HG02759 (cell line): ENCODE results near the gene SGPL1.
"Not testable (repeated sequence)": the region's sequence is repeated elsewhere in the genome, so short reads cannot be mapped to it uniquely, and the experiment has no call there.

ENCODE experiments used
- ATAC-seq: cut with Tn5 transposase; IDR thresholded peaks from one replicate; pipeline ENCODE4 v1.9.1; 2021; ENCODE audit warnings: mild to moderate bottlenecking, moderate library complexity; ENCODE audit not compliant: unreplicated experiment

Gene SGPL1, protein sequence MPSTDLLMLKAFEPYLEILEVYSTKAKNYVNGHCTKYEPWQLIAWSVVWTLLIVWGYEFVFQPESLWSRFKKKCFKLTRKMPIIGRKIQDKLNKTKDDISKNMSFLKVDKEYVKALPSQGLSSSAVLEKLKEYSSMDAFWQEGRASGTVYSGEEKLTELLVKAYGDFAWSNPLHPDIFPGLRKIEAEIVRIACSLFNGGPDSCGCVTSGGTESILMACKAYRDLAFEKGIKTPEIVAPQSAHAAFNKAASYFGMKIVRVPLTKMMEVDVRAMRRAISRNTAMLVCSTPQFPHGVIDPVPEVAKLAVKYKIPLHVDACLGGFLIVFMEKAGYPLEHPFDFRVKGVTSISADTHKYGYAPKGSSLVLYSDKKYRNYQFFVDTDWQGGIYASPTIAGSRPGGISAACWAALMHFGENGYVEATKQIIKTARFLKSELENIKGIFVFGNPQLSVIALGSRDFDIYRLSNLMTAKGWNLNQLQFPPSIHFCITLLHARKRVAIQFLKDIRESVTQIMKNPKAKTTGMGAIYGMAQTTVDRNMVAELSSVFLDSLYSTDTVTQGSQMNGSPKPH

DNA sequence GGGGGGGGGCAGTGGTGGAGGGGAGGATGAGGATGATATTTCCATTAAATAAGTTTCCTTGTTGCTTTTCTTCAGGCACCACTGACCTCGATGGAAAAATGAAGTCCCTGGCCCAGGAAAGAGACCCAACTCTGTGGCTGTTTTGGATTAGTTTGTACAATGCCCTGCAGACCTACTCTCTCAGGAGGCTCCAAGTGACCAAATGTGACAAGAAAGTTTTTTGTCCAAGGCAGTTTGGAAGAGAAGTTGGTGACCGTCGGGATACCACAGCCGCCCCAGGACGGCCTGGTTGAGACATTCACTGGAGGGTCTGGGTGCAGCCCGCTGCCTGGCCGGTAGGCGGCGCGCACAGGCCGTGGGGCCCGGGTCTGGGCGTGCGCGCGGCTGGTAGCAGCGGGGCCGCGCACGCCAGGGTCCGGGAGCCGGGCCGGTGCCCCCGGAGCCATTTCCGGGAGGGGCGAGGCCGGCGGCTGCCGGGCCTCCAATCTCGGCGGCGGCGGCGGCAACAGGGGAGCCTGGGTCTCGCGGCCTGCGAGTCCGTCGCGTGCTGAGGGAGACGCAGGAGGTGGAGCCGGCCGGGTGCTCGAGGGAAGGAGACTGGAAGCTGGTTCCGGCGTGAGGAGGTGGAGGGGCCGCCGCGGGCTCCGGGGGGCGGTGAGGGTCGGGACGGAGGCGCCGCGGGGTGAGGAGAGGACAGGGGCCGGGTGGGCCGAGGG is at the start of gene SGPL1:
Gene SGPL1, plus strand, starts transcription at position 445 of the 716 bp plus-strand sequence. CDS start 906 bp downstream, outside the sequence.
- peak; percentile 92 for ATAC-seq

GRCh38 chr10:70768026-70768685 is 47.6 kb upstream of the SGPL1 start:
- not testable (repeated sequence) for ATAC-seq

GRCh38 chr10:70769121-70769520 is 46.6 kb upstream of the SGPL1 start:
- ATAC-seq: no peak

- ATAC-seq: no peak
These were observed 45.7 kb upstream of the SGPL1 start for GRCh38 chr10:70770001-70770400.

DNA sequence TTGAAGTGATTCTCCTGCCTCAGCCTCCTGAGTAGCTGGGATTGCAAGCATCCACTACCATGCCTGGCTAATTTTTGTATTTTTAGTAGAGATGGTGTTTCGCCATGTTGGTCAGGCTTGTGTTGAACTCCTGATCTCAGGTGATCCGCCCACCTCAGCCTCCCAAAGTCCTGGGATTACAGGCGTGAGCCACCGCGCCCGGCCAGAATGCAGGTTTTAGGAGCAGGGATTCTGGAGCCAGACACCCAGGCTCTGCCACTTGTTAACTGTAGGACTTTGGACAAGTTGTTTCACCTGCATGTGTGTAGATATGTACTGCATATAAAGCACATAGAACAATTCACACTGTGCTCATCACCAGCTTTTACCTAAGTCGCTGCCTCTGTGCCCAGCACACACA is 45.2 kb upstream of the SGPL1 start:
- ATAC-seq: not testable (repeated sequence)

- ATAC-seq: no peak
These were observed 44.2 kb upstream of the SGPL1 start for GRCh38 chr10:70771311-70772194.

GRCh38 chr10:70772627-70773026 is 43.1 kb upstream of the SGPL1 start:
- ATAC-seq: no peak

DNA sequence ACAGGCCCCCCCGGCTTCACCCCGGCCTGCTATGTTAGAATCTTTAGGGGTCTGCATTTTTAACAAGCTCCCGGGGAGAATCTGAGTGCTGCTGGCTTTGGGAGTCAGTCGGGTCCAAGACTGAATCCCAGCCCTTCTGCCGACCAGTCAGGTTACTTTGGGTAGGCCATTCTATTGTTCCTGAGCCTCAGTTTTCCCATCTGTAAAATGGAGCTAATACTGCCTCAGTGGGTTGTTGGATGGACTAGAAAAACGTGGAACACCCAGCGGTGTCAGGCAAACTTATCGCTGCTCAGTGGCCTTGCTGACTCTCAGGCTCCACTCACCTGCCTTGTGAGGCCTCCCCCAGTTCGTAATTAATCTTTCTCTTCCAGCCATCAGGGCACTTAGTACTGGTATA is 42.3 kb upstream of the SGPL1 start:
- ATAC-seq: no peak

- no peak for ATAC-seq
These were observed 41.6 kb upstream of the SGPL1 start for GRCh38 chr10:70773965-70774809.

DNA sequence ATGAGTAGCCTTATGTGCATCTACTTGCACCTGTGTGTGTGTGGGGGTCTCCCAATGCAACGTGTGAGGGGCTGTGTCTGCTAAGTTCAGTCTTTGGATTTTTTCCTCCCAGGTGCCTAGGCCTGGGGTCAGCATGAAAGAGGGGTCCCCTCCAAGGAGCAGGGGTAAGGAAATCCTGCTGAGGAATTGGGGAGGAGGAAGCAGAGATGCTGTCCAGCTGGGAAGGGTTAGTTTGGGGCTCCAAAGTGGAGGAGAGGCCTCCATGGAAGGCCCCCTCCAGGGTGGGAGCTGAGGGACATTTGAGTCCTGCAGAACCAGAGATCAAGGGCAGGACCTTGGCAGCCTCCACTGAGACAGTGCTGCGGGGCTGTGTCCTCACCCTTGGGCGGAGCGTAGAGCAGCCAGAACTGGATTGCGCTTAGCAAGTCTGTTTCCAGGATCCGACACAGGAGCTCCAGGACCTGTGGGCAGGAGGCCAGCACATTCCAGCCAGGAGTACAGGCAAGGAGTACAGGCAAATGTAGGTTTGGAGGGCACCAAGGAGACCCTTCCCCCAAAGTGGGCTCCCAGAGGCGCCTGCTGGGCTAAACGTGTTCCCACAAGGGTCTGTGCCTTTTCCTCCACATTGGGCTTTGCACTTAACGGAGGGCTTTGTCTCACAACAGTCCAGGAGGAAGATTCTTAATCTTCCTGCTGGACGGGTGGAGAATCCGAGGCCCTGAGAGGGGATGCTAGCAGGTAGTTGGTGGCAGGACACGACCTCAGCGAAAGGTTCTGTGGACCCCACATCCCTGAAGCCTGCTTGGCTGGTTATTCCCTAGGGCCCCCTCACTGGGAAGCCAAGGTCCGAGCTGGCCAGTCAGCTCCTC is 40.7 kb upstream of the SGPL1 start:
- no peak for ATAC-seq

DNA sequence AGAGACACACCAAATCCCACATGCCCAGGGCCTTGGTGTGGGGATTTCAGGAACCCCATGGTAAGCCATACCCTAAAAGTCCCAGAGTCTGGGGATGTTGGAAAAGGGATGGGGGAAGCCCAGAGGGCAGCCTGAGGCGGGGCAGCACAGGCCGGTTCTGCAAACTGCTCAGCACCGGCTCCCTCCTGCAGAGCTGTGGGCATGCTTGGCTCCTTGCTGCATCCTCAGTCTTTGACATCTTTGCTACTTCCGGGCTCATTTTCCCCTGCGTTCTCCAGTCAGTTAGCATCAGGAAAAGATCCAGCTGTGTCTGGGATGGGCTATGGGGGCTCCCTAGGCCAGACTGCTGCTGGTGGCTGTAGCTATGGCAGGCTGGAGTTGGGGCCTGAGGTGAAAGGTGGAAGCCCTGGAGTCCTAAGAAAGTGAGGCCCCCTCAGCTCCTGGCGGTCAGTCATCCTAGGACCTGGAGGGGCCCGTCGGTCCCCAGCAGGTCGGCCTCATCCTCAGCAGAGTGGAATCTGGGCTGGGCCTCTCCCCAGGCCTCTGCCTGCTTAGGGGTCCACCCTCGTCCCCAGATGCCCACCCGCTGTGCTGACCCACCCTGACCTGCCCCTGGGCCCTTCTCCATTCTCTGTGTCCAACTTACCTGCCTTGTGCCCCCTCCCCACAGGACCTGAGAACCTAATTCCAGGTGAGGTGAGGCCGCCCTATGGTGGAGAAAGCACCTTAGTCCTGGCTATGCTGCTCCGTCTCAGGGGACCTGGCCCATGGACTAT is 39.9 kb upstream of the SGPL1 start:
- ATAC-seq: no peak

GRCh38 chr10:70776455-70777005 is 39.2 kb upstream of the SGPL1 start:
- ATAC-seq: no peak

DNA sequence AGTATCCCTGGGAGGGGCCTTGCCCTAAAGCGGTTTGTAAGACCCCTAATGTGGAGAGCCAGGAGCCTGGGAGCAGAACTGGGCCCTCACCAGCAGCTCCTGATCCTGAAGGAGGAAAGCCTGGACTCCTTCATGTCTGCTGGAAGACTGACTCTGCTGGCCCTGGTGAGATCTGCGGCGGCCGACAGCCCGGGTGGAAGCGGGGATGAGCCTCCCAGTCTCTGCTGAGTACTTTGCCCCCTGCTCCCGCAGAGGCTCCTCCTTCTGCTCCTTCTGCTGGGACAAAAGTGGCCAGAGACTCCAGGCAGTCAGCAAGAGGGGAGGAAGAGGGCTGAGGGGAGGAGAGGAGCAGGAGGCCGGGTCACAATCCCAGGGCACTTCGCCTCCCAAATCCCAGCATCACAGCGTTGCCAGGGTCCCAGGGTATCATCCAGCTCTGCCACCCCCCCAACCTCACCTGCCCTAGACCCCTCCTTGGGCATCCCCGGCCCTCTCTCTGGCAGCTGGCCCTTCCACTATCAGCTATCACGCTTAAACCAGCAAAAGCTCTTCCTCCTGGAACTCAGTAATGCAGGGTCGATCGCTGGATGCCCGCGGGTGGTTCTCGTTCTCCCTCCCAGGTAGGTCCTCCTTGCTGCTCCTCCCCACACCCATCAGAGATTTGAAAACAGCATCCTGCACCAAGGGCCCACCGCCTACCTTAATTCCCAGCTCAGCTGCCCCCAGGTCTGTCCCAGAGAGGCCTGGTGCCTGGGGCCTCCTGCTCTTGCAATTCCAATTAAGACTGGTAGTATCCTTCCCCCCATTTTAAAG is 38.5 kb upstream of the SGPL1 start:
- no peak for ATAC-seq

- no peak for ATAC-seq
These were observed 37.4 kb upstream of the SGPL1 start for GRCh38 chr10:70778267-70778924.

DNA sequence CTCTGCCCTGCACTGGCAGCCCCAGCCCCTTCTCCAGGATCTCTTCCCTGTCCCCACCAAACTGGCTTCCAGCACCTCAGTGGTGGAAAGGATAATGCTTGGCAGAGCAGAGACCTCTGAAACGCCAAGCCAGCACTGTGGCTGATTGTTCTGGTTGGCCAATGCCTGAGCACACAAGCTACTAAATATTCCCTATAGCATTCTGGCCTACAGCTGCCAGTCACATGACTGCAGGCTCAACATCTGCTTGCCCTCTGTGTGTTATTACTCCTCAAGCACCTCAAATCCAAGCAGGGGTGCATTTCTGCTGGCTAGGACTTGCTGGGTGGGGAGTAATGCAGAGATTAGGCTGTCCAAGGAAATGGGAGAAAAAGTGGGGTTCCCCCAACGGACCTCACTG is 36.7 kb upstream of the SGPL1 start:
- no peak for ATAC-seq
